GM12874 (cell line): ENCODE data around the gene UAP1L1.

Experiments
- TF ChIP-seq, protein P1 (sequence below): IDR thresholded peaks from 2 replicates; pipeline ENCODE4 v1.5.1; 2011; ENCODE audit warnings: low read depth, mild to moderate bottlenecking, control low read depth, low read length, moderate library complexity; ENCODE audit not compliant: insufficient read depth

Gene UAP1L1

DNA sequence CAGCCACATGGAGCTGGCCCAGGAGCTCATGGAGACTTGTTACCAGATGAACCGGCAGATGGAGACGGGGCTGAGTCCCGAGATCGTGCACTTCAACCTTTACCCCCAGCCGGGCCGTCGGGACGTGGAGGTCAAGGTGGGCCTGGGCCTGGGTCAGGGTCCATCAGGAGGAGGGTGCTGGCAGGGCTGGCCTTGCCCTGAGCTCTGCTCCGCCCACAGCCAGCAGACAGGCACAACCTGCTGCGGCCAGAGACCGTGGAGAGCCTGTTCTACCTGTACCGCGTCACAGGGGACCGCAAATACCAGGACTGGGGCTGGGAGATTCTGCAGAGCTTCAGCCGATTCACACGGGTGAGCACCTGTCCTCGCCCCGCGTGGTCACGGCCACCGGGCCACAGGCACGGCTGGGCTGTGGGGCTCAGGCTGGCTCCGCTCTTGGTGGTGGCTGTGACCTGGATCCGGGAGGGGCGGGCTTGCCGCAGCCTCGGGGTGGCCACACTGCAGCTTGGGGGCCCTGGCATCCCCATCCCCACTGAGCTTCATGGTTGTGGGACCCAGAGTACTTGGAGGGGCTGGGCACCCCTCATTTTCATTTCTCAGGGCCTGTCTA, 30.1 kb downstream of the UAP1L1 start:
- TF ChIP-seq, protein P1, sequence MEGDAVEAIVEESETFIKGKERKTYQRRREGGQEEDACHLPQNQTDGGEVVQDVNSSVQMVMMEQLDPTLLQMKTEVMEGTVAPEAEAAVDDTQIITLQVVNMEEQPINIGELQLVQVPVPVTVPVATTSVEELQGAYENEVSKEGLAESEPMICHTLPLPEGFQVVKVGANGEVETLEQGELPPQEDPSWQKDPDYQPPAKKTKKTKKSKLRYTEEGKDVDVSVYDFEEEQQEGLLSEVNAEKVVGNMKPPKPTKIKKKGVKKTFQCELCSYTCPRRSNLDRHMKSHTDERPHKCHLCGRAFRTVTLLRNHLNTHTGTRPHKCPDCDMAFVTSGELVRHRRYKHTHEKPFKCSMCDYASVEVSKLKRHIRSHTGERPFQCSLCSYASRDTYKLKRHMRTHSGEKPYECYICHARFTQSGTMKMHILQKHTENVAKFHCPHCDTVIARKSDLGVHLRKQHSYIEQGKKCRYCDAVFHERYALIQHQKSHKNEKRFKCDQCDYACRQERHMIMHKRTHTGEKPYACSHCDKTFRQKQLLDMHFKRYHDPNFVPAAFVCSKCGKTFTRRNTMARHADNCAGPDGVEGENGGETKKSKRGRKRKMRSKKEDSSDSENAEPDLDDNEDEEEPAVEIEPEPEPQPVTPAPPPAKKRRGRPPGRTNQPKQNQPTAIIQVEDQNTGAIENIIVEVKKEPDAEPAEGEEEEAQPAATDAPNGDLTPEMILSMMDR = no peak

DNA sequence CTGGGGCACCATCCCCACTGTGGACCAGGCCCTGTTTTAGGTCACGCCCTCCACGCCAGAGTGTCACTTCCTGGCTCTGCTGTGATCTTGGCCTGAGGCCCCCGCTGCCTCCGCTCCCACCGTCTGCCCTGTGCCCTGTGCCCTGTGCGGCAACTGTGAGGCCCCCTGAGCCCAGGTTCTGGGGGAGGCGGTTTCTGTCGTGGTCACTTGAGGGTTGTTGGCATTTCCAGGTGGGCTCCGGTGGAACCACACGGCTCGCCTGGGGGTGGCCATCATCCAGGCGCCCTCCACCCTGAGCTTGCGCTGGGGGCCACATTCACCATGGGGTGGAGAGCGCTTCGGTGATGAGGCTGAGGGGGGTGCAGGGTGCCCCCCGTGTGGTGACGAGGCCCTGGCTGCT, 30.7 kb downstream of the UAP1L1 start:
- TF ChIP-seq, protein P1 = no peak

DNA sequence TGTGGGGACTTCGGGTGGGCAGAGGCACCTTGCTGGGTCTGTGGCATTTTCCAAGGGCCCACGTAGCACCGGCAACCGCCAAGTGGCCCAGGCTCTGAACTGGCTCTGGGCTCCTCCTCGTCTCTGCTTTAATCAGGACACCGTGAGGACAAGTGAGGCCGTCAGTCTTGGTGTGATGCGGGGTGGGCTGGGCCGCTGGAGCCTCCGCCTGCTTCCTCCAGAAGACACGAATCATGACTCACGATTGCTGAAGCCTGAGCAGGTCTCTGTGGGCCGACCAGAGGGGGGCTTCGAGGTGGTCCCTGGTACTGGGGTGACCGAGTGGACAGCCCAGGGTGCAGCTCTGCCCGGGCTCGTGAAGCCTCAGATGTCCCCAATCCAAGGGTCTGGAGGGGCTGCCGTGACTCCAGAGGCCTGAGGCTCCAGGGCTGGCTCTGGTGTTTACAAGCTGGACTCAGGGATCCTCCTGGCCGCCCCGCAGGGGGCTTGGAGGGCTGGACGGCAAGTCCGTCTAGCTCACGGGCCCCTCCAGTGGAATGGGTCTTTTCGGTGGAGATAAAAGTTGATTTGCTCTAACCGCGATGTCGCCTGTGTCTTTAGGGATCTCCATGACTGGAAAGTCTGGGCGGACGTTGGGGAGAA, 31.4 kb downstream of the UAP1L1 start:
- TF ChIP-seq, protein P1 = no peak

DNA sequence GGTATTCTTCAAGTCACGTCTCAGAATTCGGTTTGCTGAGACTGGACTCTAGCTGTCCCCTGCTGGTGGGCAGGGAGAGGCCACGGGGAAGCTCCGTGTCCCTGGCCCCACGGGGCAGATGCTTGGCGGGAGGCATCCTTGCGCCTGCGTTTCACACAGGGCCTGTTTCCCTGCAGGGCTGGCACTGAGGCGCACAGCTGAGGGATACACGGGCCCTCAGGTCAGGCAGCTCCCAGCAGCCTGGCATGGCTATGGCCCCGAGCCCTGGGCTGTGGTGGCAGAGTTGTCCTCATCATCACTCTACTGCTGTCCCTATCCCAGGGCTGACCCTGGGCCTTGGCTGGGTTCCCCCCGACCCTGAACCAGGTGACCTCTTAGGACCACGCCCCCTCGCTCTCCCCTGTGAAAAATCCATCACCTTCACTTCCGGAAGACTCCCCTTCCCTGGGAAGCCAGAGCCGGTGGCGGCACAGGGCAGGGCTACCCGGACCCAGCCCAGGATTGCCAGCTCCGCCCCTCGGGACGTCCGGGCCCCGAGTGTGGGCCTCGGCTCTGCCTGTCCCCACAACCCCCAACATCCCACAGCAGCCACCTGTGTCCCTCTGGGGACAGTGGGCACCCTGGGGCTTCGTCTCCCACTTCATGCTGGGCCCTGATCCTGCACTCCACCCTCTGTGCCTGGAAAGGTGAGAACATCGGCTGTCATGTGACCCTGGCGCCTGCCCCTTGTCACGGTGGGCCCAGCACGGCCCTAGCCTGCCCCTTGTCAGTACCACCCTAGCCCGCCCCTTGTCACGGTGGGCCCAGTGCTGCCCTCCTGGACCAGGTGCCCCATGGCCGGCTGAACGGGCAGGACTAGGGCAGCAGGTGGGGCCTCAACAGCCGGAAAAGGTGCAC, 32.2 kb downstream of the UAP1L1 start:
- TF ChIP-seq, protein P1 = no peak

DNA sequence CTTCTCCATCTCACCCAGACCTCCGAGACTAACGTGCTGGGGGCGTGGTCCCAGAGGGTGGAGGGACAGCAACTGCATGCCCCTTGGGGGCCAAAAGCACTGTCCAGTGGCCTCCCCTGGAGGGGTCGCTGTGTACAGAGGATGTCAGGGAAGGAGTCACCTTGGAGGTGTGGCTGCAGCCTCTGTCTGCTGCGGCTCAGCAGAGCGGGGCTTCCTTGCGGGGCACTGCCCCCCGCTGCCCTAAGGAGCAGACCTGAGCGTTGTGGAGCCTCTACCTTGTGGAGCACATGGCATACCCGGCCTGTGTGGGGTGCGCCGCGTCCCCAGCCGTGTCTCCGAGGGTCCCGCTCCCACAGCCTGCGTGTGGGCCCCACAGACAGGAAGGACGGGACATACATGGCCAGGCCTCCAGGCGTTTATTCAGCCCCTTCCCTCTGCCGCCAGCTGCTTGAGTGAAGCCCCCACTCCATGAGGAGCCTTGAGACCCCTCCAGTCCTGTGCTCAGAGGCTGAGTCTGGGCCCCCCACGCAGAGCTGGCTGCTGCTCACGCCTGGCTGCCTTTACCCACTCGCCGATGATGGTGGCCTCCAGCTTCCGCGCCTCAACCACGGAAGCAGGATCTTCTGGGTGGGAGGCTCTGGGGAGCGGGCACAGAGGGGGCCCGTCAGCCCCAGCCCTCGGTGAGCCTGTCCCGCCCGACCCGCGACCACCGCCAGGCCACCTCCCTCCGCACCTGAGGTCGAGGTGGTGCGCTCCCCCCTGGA, 33.0 kb downstream of the UAP1L1 start:
- TF ChIP-seq, protein P1 = no peak

DNA sequence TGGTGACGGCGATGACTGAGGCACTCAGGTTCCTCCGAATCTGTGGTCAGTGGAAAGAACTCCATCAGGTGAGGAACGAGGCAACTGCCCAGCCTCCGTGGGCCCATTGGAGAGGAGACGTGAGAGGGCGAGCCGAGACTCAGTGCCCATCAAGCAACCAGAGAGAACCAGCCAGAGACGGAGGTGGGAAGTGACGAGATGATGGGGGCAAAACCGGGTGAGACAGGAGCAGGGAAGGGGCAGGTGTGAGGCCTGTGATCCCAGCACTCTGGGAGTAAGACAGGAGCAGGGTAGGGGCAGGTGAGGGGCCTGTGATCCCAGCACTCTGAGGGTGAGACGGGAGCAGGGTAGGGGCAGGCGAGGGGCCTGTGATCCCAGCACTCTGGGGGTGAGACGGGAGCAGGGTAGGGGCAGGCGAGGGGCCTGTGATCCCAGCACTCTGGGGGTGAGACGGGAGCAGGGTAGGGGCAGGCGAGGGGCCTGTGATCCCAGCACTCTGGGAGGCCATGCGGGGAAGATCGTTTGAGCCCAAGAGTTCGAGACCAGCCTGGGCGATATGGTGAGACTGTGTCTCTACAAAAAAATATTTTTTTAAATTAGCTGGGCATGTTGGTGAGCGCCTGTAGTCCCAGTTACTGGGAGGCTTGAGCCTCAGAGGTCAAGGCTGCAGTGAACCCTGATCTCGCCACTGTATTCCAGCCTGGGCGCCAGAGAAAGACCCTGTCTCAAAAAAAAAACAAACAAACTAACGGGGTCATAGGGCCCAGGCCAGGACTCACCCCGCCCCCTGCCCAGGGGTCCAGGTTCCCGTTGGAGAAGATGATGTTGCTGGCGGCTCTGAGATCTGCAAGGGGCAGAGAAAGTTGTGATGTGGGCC, 33.8 kb downstream of the UAP1L1 start:
- TF ChIP-seq, protein P1 = no peak
